Right atrium auricular region (tissue), 2 donors: ENCODE data around the gene KRT23. TPM values are rescaled to one million over a fixed set of nuclear protein-coding genes. Genes with fewer than 3 reads are reported as not detected.

Source experiments
- DNase-seq: peaks from one replicate; pipeline ENCODE4 v3.0.0-alpha.2; 2019; ENCODE audit warnings: low spot score
- H3K27ac ChIP-seq, 2 donors: fragments of 200-600 bp; sonication (generic); 1 replicate in 1 of 2; 2 replicates in 1 of 2; pipeline ENCODE4 v1.5.1; 2016 to 2019
- H3K27me3 ChIP-seq, 2 donors: fragments of 200-600 bp; sonication (generic); one replicate each; pipeline versions ENCODE4 v1.5.1 to v1.6.0; 2017 to 2019
- H3K36me3 ChIP-seq: fragments of 200-600 bp; sonication (generic); one replicate; pipeline ENCODE4 v1.5.1; 2016
- H3K4me1 ChIP-seq, 2 donors: fragments of 200-600 bp; sonication (generic); one replicate each; pipeline versions ENCODE4 v1.5.1 to v1.6.0; 2017 to 2019
- H3K4me3 ChIP-seq, 2 donors: fragments of 200-600 bp; sonication (generic); 1 replicate in 1 of 2; 2 replicates in 1 of 2; pipeline ENCODE4 v1.5.1; 2017 to 2019; ENCODE audit warnings: mild to moderate bottlenecking in 1 of 2, moderate library complexity in 1 of 2
- H3K9me3 ChIP-seq, 2 donors: fragments of 200-600 bp; sonication (generic); one replicate each; pipeline ENCODE4 v1.5.1; 2019
- CTCF ChIP-seq, 2 donors: fragments of 200-600 bp; sonication (generic); IDR thresholded peaks; one replicate each; pipeline ENCODE4 v1.5.1; 2019; ENCODE audit warnings: antibody characterized with exemption in 2 of 2
- total RNA-seq, 2 donors: library from RNA; depleted of rRNA; stranded (reverse); fragments of >200 nt; gene quantifications; one replicate each; pipeline ENCODE4 v1.1.0, GENCODE V29; 2016

The KRT23 gene
- total RNA-seq, 2 donors from 2014 or later, result not detected

- Histone ChIP-seq H3K36me3 (no peaks in the 10 kb centered on the region), H3K4me1 (no peaks in the 10 kb centered on the region), H3K27me3 (no peaks in the 10 kb centered on the region), H3K4me3 (no peak within 1 kb of the TSS), H3K27ac (no peak within 1 kb of the TSS), H3K9me3 (no peaks in the 10 kb centered on the region)
- TF ChIP-seq CTCF (IDR thresholded peaks at IDR 0.05), result no peak
- DNase-seq, result no peak
Observed at GRCh38 chr17:40884708-40885512, 52.5 kb downstream of the KRT23 start, which contains the start of gene KRT20. Gene KRT20, minus strand, starts transcription at chr17:40885242. Its CDS starts 57 bp downstream, at chr17:40885185.

GRCh38 chr17:40883626-40884334, 53.7 kb downstream of the KRT23 start:
- Histone ChIP-seq H3K27ac (no peak overlapping the region), H3K4me1 (no peaks in the 10 kb centered on the region), H3K4me3 (no peak overlapping the region), H3K9me3 (no peaks in the 10 kb centered on the region), H3K27me3 (no peaks in the 10 kb centered on the region), H3K36me3 (no peaks in the 10 kb centered on the region)
- TF ChIP-seq CTCF (IDR thresholded peaks at IDR 0.05), result no peak
- DNase-seq, result no peak

- Histone ChIP-seq H3K27me3 (no peaks in the 10 kb centered on the region), H3K4me1 (no peaks in the 10 kb centered on the region), H3K36me3 (no peaks in the 10 kb centered on the region), H3K4me3 (no peak overlapping the region), H3K27ac (no peak overlapping the region), H3K9me3 (no peaks in the 10 kb centered on the region)
- DNase-seq, result no peak
- no peak for TF ChIP-seq CTCF (IDR thresholded peaks at IDR 0.05)
Observed at GRCh38 chr17:40883031-40883430, 54.4 kb downstream of the KRT23 start.

GRCh38 chr17:40879026-40879425, 58.4 kb downstream of the KRT23 start:
- TF ChIP-seq CTCF (IDR thresholded peaks at IDR 0.05), result no peak
- no peaks in the 10 kb centered on the region for H3K36me3 ChIP-seq
- no peaks in the 10 kb centered on the region for H3K9me3 ChIP-seq
- H3K4me3 ChIP-seq, result no peak overlapping the region
- no peaks in the 10 kb centered on the region for H3K4me1 ChIP-seq
- H3K27me3 ChIP-seq, result no peaks in the 10 kb centered on the region
- H3K27ac ChIP-seq, result no peak overlapping the region
- DNase-seq, result no peak

- H3K4me3 ChIP-seq, result no peak overlapping the region
- DNase-seq, result no peak
- H3K4me1 ChIP-seq, result no peaks in the 10 kb centered on the region
- TF ChIP-seq CTCF (IDR thresholded peaks at IDR 0.05), result no peak
- no peak overlapping the region for H3K27ac ChIP-seq
- no peaks in the 10 kb centered on the region for H3K36me3 ChIP-seq
- no peaks in the 10 kb centered on the region for H3K27me3 ChIP-seq
- no peaks in the 10 kb centered on the region for H3K9me3 ChIP-seq
Observed at GRCh38 chr17:40878044-40878443, 59.4 kb downstream of the KRT23 start.
